GM13976 (cell line): ENCODE measurements around the gene RAMP1.

Source experiments
- DNase-seq: peaks from one replicate; pipeline ENCODE4 v3.0.0; 2012; ENCODE audit warnings: low spot score
- CTCF ChIP-seq: IDR thresholded peaks from 2 replicates; pipeline ENCODE4 v1.5.1; 2012; ENCODE audit warnings: borderline replicate concordance, mild to moderate bottlenecking; ENCODE audit not compliant: insufficient read depth; ENCODE audit errors: extremely low read depth, missing control alignments, control extremely low read depth
- in situ Hi-C: fragments of 300-500 bp; cut with MboI; formaldehyde crosslinking; loops from one replicate; pipeline ENCODE4 v1.12.0; 2022; ENCODE audit warnings: low sequenced_read_pairs, mixed read lengths, inconsistent platforms; ENCODE audit not compliant: unreplicated experiment

RAMP1 gene

GRCh38 chr2:237922641-237923361 is 63.4 kb downstream of the RAMP1 start:
- DNase-seq: no peak
- no peak for TF ChIP-seq CTCF
- in situ Hi-C loops: no loop called here

- in situ Hi-C loops: no loop called here
- peak; percentile 92 for DNase-seq
Measured at GRCh38 chr2:237923481-237924163, 64.2 kb downstream of the RAMP1 start.

GRCh38 chr2:237924164-237924534 is 64.7 kb downstream of the RAMP1 start:
- no peak for TF ChIP-seq CTCF
- in situ Hi-C loops: no loop called here
- DNase-seq: no peak

More at GRCh38 chr2:237923481-237924163, 64.2 kb downstream of the RAMP1 start:
- peak; percentile 79 for TF ChIP-seq CTCF

- in situ Hi-C loops: no loop called here
- DNase-seq: no peak
- no peak for TF ChIP-seq CTCF
Measured at GRCh38 chr2:237927135-237927534, 67.7 kb downstream of the RAMP1 start.

- TF ChIP-seq CTCF: no peak
- in situ Hi-C loops: no loop called here
- no peak for DNase-seq
Measured at GRCh38 chr2:237927986-237928385, 68.6 kb downstream of the RAMP1 start.

GRCh38 chr2:237929979-237930378 is 70.6 kb downstream of the RAMP1 start:
- DNase-seq: no peak
- in situ Hi-C loops: no loop called here
- no peak for TF ChIP-seq CTCF

GRCh38 chr2:237931205-237931721 is 71.8 kb downstream of the RAMP1 start:
- no peak for TF ChIP-seq CTCF
- in situ Hi-C loops: no loop called here
- DNase-seq: no peak
